Right atrium auricular region (tissue), 2 donors: ENCODE results near the gene AMN. TPM values are rescaled to one million over a fixed set of nuclear protein-coding genes. Genes with fewer than 3 reads are reported as not detected.
"Not testable (repeated sequence)": the region's sequence is repeated elsewhere in the genome, so short reads cannot be mapped to it uniquely, and the experiment has no call there.

ENCODE experiments used
- DNase-seq: peaks from one replicate; pipeline ENCODE4 v3.0.0-alpha.2; 2019; ENCODE audit warnings: low spot score
- H3K27ac ChIP-seq, 2 donors: fragments of 200-600 bp; sonication (generic); 1 replicate in 1 of 2; 2 replicates in 1 of 2; pipeline ENCODE4 v1.5.1; 2016 to 2019
- H3K27me3 ChIP-seq, 2 donors: fragments of 200-600 bp; sonication (generic); one replicate each; pipeline versions ENCODE4 v1.5.1 to v1.6.0; 2017 to 2019
- H3K36me3 ChIP-seq: fragments of 200-600 bp; sonication (generic); one replicate; pipeline ENCODE4 v1.5.1; 2016
- H3K4me1 ChIP-seq, 2 donors: fragments of 200-600 bp; sonication (generic); one replicate each; pipeline versions ENCODE4 v1.5.1 to v1.6.0; 2017 to 2019
- H3K4me3 ChIP-seq, 2 donors: fragments of 200-600 bp; sonication (generic); 1 replicate in 1 of 2; 2 replicates in 1 of 2; pipeline ENCODE4 v1.5.1; 2017 to 2019; ENCODE audit warnings: mild to moderate bottlenecking in 1 of 2, moderate library complexity in 1 of 2
- H3K9me3 ChIP-seq, 2 donors: fragments of 200-600 bp; sonication (generic); one replicate each; pipeline ENCODE4 v1.5.1; 2019
- CTCF ChIP-seq, 2 donors: fragments of 200-600 bp; sonication (generic); IDR thresholded peaks; one replicate each; pipeline ENCODE4 v1.5.1; 2019; ENCODE audit warnings: antibody characterized with exemption in 2 of 2
- total RNA-seq, 2 donors: library from RNA; depleted of rRNA; stranded (reverse); fragments of >200 nt; gene quantifications; one replicate each; pipeline ENCODE4 v1.1.0, GENCODE V29; 2016

AMN gene
- under 1 TPM in 1 of 2 donors, not detected in 1; 0.71 TPM for total RNA-seq

- H3K4me1 ChIP-seq, result peaks cover 0 to 10% of the 10 kb centered on the region in 2 donors
- no peaks in the 10 kb centered on the region for H3K36me3 ChIP-seq
- H3K9me3 ChIP-seq, result no peaks in the 10 kb centered on the region
- H3K4me3 ChIP-seq, result peak within 1 kb of the TSS in 1 of 2 donors; percentile 31
- no peak within 1 kb of the TSS for H3K27ac ChIP-seq
- TF ChIP-seq CTCF (IDR thresholded peaks at IDR 0.05), result no peak
- peaks cover 5 to 15% of the 10 kb centered on the region in 2 donors for H3K27me3 ChIP-seq
- DNase-seq, result no peak
Observed at GRCh38 chr14:102922490-102923200, at the start of gene AMN. TSS of gene AMN (plus strand) at chr14:102922663. CDS start at chr14:102922689, 26 bp downstream.

- Histone ChIP-seq H3K27ac (no peak overlapping the region), H3K27me3 (no peaks in the 10 kb centered on the region), H3K4me1 (peaks cover 0 to 13% of the 10 kb centered on the region in 2 donors), H3K36me3 (peaks cover 12% of the 10 kb centered on the region), H3K9me3 (no peaks in the 10 kb centered on the region), H3K4me3 (no peak overlapping the region)
- DNase-seq, result no peak
- no peak for TF ChIP-seq CTCF (IDR thresholded peaks at IDR 0.05)
Observed at GRCh38 chr14:102873131-102873530, 49.3 kb upstream of the AMN start.

- TF ChIP-seq CTCF (IDR thresholded peaks at IDR 0.05), result no peak
- no peak for DNase-seq
- no peaks in the 10 kb centered on the region for H3K9me3 ChIP-seq
- H3K4me3 ChIP-seq, result no peak overlapping the region
- no peak overlapping the region for H3K27ac ChIP-seq
- H3K36me3 ChIP-seq, result peaks cover 12% of the 10 kb centered on the region
- no peaks in the 10 kb centered on the region for H3K27me3 ChIP-seq
- H3K4me1 ChIP-seq, result peaks cover 0 to 13% of the 10 kb centered on the region in 2 donors
Observed at GRCh38 chr14:102873546-102874061, 48.9 kb upstream of the AMN start.

- no peak overlapping the region for H3K27ac ChIP-seq
- no peak for TF ChIP-seq CTCF (IDR thresholded peaks at IDR 0.05)
Observed at GRCh38 chr14:102875652-102876051, 46.8 kb upstream of the AMN start.

GRCh38 chr14:102877511-102877910 lies 45.0 kb upstream of the AMN start:
- not testable (repeated sequence) for H3K4me1 ChIP-seq, H3K9me3 ChIP-seq, H3K27me3 ChIP-seq, H3K27ac ChIP-seq, H3K4me3 ChIP-seq, DNase-seq
- peaks cover 12% of the 10 kb centered on the region for H3K36me3 ChIP-seq

More at GRCh38 chr14:102875652-102876051, 46.8 kb upstream of the AMN start:
- no peak overlapping the region for H3K4me3 ChIP-seq
- H3K27me3 ChIP-seq, result no peaks in the 10 kb centered on the region
- no peaks in the 10 kb centered on the region for H3K9me3 ChIP-seq
- DNase-seq, result no peak
- H3K36me3 ChIP-seq, result peaks cover 12% of the 10 kb centered on the region
- H3K4me1 ChIP-seq, result peaks cover 0 to 11% of the 10 kb centered on the region in 2 donors

GRCh38 chr14:102878174-102878969 lies 44.1 kb upstream of the AMN start:
- no peaks in the 10 kb centered on the region for H3K4me1 ChIP-seq
- no peak for DNase-seq
- H3K27me3 ChIP-seq, result no peaks in the 10 kb centered on the region
- H3K27ac ChIP-seq, result no peak overlapping the region
- H3K9me3 ChIP-seq, result no peaks in the 10 kb centered on the region
- H3K4me3 ChIP-seq, result no peak overlapping the region
- H3K36me3 ChIP-seq, result peaks cover 12% of the 10 kb centered on the region
- no peak for TF ChIP-seq CTCF (IDR thresholded peaks at IDR 0.05)
